ENCODE measurements around the gene TLR9. TPM values are rescaled to one million over a fixed set of nuclear protein-coding genes. Genes with fewer than 3 reads are reported as not detected.
"Not testable (repeated sequence)": the region's sequence is repeated elsewhere in the genome, so short reads cannot be mapped to it uniquely, and the experiment has no call there.

TLR9 gene
- total RNA-seq, 1 experiment from 2014 or later: not detected

- no peak for DNase-seq (ENCODE audit: low read depth)
Observed at GRCh38 chr3:52194485-52195290, 30.8 kb downstream of the TLR9 start.

- DNase-seq (ENCODE audit: low read depth): peak; percentile 83
Observed at GRCh38 chr3:52193065-52193464, 32.4 kb downstream of the TLR9 start.

GRCh38 chr3:52191663-52192062, 33.8 kb downstream of the TLR9 start:
- DNase-seq (ENCODE audit: low read depth): no peak

GRCh38 chr3:52190294-52191074, 35.0 kb downstream of the TLR9 start:
- DNase-seq (ENCODE audit: low read depth): peak; percentile 82

GRCh38 chr3:52188556-52188955, 36.9 kb downstream of the TLR9 start:
- no peak for DNase-seq (ENCODE audit: low read depth)

- DNase-seq (ENCODE audit: low read depth): no peak
Observed at GRCh38 chr3:52186729-52187128, 38.7 kb downstream of the TLR9 start.

GRCh38 chr3:52185837-52186236, 39.6 kb downstream of the TLR9 start:
- no peak for DNase-seq (ENCODE audit: low read depth)

GRCh38 chr3:52185311-52185710, 40.1 kb downstream of the TLR9 start:
- no peak for DNase-seq (ENCODE audit: low read depth)

GRCh38 chr3:52184690-52185089, 40.8 kb downstream of the TLR9 start:
- no peak for DNase-seq (ENCODE audit: low read depth)

GRCh38 chr3:52183786-52184445, 41.5 kb downstream of the TLR9 start:
- DNase-seq (ENCODE audit: low read depth): no peak

- DNase-seq (ENCODE audit: low read depth): no peak
Observed at GRCh38 chr3:52182691-52183090, 42.8 kb downstream of the TLR9 start.

- DNase-seq (ENCODE audit: low read depth): no peak
Observed at GRCh38 chr3:52182196-52182595, 43.2 kb downstream of the TLR9 start.

- peak; percentile 32 for DNase-seq (ENCODE audit: low read depth)
Observed at GRCh38 chr3:52181543-52181942, 43.9 kb downstream of the TLR9 start.

- DNase-seq (ENCODE audit: low read depth): no peak
Observed at GRCh38 chr3:52178537-52178936, 46.9 kb downstream of the TLR9 start.

GRCh38 chr3:52178126-52178525, 47.3 kb downstream of the TLR9 start:
- DNase-seq (ENCODE audit: low read depth): not testable (repeated sequence)

GRCh38 chr3:52177701-52178042, 47.8 kb downstream of the TLR9 start:
- no peak for DNase-seq (ENCODE audit: low read depth)

GRCh38 chr3:52176951-52177700, 48.3 kb downstream of the TLR9 start:
- peak; percentile 32 for DNase-seq (ENCODE audit: low read depth)

- DNase-seq (ENCODE audit: low read depth): no peak
Observed at GRCh38 chr3:52176180-52176752, 49.2 kb downstream of the TLR9 start.

- DNase-seq (ENCODE audit: low read depth): no peak
Observed at GRCh38 chr3:52175416-52176179, 49.8 kb downstream of the TLR9 start.

- no peak for DNase-seq (ENCODE audit: low read depth)
Observed at GRCh38 chr3:52174896-52175295, 50.5 kb downstream of the TLR9 start.

- DNase-seq (ENCODE audit: low read depth): no peak
Observed at GRCh38 chr3:52173101-52173500, 52.3 kb downstream of the TLR9 start.

Measured in M059J (cell line).